Measurements from ENCODE around the gene MDN1. TPM values are rescaled to one million over a fixed set of nuclear protein-coding genes. Genes with fewer than 3 reads are reported as not detected.
A peak's percentile ranks its signal among the peaks of the same experiment; 100 is the strongest.

The MDN1 gene
- total RNA-seq, 1 experiment from 2014 or later = 117 TPM

DNA sequence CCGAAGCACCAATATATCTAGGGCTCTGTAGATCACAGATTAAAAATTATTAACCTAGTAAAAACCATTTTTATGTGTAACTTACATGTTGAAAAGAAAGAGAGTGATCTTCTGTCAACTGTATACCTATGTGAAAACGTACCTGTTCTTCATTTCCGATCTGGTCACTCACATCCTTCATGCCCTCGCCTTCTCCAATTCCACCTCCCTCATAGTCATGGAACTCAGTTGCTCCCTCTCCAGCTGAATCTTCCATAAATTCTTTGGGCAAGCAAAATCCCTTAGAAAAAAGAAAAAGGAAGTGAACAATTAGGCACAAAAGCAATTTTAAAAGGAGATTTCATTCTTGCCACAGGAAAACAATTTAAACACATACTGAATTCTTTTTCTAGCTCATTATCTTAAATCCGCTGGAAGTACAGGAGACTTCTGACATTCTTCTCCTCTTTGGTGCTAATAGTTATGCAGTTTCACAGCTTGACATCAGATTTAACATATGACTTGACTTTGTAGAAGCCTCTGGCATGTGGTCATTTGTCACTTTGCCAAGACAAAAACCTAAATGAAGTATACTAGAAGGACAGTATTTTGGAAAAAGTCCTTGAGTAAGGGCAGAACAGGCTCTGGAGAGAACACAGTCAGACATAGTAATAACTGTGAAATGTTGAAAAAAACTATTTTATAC, 151.6 kb downstream of the MDN1 start:
- Histone ChIP-seq H3K9ac (ENCODE audit: extremely low read depth, insufficient read length, low read length) (no peak overlapping the region), H3K4me1 (ENCODE audit: insufficient read depth, low read length) (peaks cover 8% of the 10 kb centered on the region), H3K79me2 (ENCODE audit: insufficient read depth, low read length) (no peaks in the 10 kb centered on the region), H4K8ac (replicated peaks; ENCODE audit: insufficient read length, low read depth, low read length) (no peak overlapping the region), H3K56ac (ENCODE audit: insufficient read length, low read depth, low read length) (no peak overlapping the region), H3K27ac (ENCODE audit: insufficient read length, low read depth, low read length) (peak overlapping the region; percentile 98), H3K79me1 (ENCODE audit: insufficient read depth, low read depth, low read length, poor library complexity, severe bottlenecking) (no peaks in the 10 kb centered on the region), H3K27me3 (ENCODE audit: insufficient read depth, low read length) (no peaks in the 10 kb centered on the region), H4K20me1 (ENCODE audit: control insufficient read depth, insufficient read depth, insufficient read length) (no peaks in the 10 kb centered on the region), H3K4ac (ENCODE audit: low read depth, low read length) (no peak overlapping the region), H2AK5ac (ENCODE audit: insufficient read length, low read length) (no peak overlapping the region), H3K9me3 (ENCODE audit: control insufficient read depth, low read depth, low read length) (no peaks in the 10 kb centered on the region), H3K14ac (ENCODE audit: insufficient read depth, low read length) (no peak overlapping the region), H3K4me2 (ENCODE audit: insufficient read depth, insufficient read length, low read length) (peak overlapping the region; percentile 21), H3K18ac (ENCODE audit: insufficient read length, low read depth, low read length) (no peak overlapping the region), H2BK12ac (ENCODE audit: insufficient read length, low read depth, low read length) (no peak overlapping the region), H2BK120ac (ENCODE audit: low read depth, low read length, poor library complexity, severe bottlenecking) (no peak overlapping the region), H2BK20ac (ENCODE audit: low read depth, low read length, poor library complexity, severe bottlenecking) (no peak overlapping the region), H4K5ac (ENCODE audit: insufficient read length, low read depth, low read length) (no peak overlapping the region), H4K91ac (ENCODE audit: insufficient read length, low read depth, low read length) (no peak overlapping the region), H2AFZ (ENCODE audit: low read length) (no peak overlapping the region), H2BK5ac (ENCODE audit: insufficient read length, low read length) (no peak overlapping the region), H3K23me2 (ENCODE audit: insufficient read length, low read depth, low read length, poor library complexity, severe bottlenecking) (no peaks in the 10 kb centered on the region), H2BK15ac (ENCODE audit: low read depth, low read length) (no peak overlapping the region), H3T11ph (ENCODE audit: low read length) (no peak overlapping the region), H3K23ac (ENCODE audit: insufficient read length, low read depth, low read length) (no peak overlapping the region)
- Mint-ChIP-seq H3K36me3 (ENCODE audit: insufficient read depth in 1 of 3, low read depth in 3 of 3) (peaks cover 60 to 81% (median 68%) of the 10 kb centered on the region in 3 experiments), H3K9me3 (no peaks in the 10 kb centered on the region), H3K27me3 (ENCODE audit: low read depth) (no peaks in the 10 kb centered on the region), H3K4me3 (peak overlapping the region in 1 of 2 experiments; percentile 61; a peak in 3 of 5 replicates), H3K4me1 (peaks cover 25 to 32% of the 10 kb centered on the region in 2 experiments), H3K27ac (peak overlapping the region; percentile 3 to 91 (median 78); a peak in 6 of 7 replicates)
- no CpG with 5 or more reads among the region's 5 CpGs for WGBS (ENCODE audit: extremely low coverage, insufficient read length, low lambda C conversion rate)
- TF ChIP-seq, protein P1, sequence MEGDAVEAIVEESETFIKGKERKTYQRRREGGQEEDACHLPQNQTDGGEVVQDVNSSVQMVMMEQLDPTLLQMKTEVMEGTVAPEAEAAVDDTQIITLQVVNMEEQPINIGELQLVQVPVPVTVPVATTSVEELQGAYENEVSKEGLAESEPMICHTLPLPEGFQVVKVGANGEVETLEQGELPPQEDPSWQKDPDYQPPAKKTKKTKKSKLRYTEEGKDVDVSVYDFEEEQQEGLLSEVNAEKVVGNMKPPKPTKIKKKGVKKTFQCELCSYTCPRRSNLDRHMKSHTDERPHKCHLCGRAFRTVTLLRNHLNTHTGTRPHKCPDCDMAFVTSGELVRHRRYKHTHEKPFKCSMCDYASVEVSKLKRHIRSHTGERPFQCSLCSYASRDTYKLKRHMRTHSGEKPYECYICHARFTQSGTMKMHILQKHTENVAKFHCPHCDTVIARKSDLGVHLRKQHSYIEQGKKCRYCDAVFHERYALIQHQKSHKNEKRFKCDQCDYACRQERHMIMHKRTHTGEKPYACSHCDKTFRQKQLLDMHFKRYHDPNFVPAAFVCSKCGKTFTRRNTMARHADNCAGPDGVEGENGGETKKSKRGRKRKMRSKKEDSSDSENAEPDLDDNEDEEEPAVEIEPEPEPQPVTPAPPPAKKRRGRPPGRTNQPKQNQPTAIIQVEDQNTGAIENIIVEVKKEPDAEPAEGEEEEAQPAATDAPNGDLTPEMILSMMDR (conservative IDR thresholded peaks at IDR 0.05) = no peak
- DNase-seq = no peak
